HL-60 (cell line): ENCODE results near the gene HAPLN1.

ENCODE experiments used
- POLR2AphosphoS5 ChIP-seq: IDR thresholded peaks from 2 replicates; pipeline ENCODE4 v1.6.1; 2012; ENCODE audit warnings: low read depth
- TF ChIP-seq, protein P1 (sequence below): IDR thresholded peaks from one replicate; pipeline ENCODE4 v1.5.1; 2011; ENCODE audit warnings: low read length, control low read depth, inconsistent platforms; ENCODE audit not compliant: insufficient read depth

GRCh38 chr5:83709973-83710372 is 10.7 kb downstream of the HAPLN1 start:
- TF ChIP-seq, protein P1, sequence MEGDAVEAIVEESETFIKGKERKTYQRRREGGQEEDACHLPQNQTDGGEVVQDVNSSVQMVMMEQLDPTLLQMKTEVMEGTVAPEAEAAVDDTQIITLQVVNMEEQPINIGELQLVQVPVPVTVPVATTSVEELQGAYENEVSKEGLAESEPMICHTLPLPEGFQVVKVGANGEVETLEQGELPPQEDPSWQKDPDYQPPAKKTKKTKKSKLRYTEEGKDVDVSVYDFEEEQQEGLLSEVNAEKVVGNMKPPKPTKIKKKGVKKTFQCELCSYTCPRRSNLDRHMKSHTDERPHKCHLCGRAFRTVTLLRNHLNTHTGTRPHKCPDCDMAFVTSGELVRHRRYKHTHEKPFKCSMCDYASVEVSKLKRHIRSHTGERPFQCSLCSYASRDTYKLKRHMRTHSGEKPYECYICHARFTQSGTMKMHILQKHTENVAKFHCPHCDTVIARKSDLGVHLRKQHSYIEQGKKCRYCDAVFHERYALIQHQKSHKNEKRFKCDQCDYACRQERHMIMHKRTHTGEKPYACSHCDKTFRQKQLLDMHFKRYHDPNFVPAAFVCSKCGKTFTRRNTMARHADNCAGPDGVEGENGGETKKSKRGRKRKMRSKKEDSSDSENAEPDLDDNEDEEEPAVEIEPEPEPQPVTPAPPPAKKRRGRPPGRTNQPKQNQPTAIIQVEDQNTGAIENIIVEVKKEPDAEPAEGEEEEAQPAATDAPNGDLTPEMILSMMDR: no peak
- no peak for TF ChIP-seq POLR2AphosphoS5
